Measurements from ENCODE around the gene CHIC2.
A peak's percentile ranks its signal among the peaks of the same experiment; 100 is the strongest.

The CHIC2 gene

GRCh38 chr4:54062392-54062791 lies 2.0 kb downstream of the CHIC2 start:
- no peak for TF ChIP-seq CTCF (IDR thresholded peaks at IDR 0.05; ENCODE audit: insufficient read depth, low read length, poor library complexity, severe bottlenecking)
- Histone ChIP-seq H3K4me3 (replicated peaks; ENCODE audit: low read depth, low read length) (peak overlapping the region; percentile 79), H3K36me3 (ENCODE audit: control insufficient read depth, insufficient read depth, low read length) (no peaks in the 10 kb centered on the region), H3K27me3 (replicated peaks; ENCODE audit: control insufficient read depth, insufficient read depth, low read length) (no peaks in the 10 kb centered on the region)
- DNase-seq (ENCODE audit: extremely low read depth, insufficient read length): no peak

GRCh38 chr4:54061873-54062272 lies 2.5 kb downstream of the CHIC2 start:
- no peak for DNase-seq (ENCODE audit: extremely low read depth, insufficient read length)
- Histone ChIP-seq H3K36me3 (ENCODE audit: control insufficient read depth, insufficient read depth, low read length) (no peaks in the 10 kb centered on the region), H3K27me3 (replicated peaks; ENCODE audit: control insufficient read depth, insufficient read depth, low read length) (no peaks in the 10 kb centered on the region), H3K4me3 (replicated peaks; ENCODE audit: low read depth, low read length) (no peak overlapping the region)
- no peak for TF ChIP-seq CTCF (IDR thresholded peaks at IDR 0.05; ENCODE audit: insufficient read depth, low read length, poor library complexity, severe bottlenecking)

GRCh38 chr4:54061067-54061466 lies 3.3 kb downstream of the CHIC2 start:
- Histone ChIP-seq H3K27me3 (replicated peaks; ENCODE audit: control insufficient read depth, insufficient read depth, low read length) (no peaks in the 10 kb centered on the region), H3K36me3 (ENCODE audit: control insufficient read depth, insufficient read depth, low read length) (no peaks in the 10 kb centered on the region), H3K4me3 (replicated peaks; ENCODE audit: low read depth, low read length) (no peak overlapping the region)
- no peak for DNase-seq (ENCODE audit: extremely low read depth, insufficient read length)
- TF ChIP-seq CTCF (IDR thresholded peaks at IDR 0.05; ENCODE audit: insufficient read depth, low read length, poor library complexity, severe bottlenecking): no peak

- Histone ChIP-seq H3K27me3 (replicated peaks; ENCODE audit: control insufficient read depth, insufficient read depth, low read length) (no peaks in the 10 kb centered on the region), H3K4me3 (replicated peaks; ENCODE audit: low read depth, low read length) (no peak overlapping the region), H3K36me3 (ENCODE audit: control insufficient read depth, insufficient read depth, low read length) (no peaks in the 10 kb centered on the region)
- TF ChIP-seq CTCF (IDR thresholded peaks at IDR 0.05; ENCODE audit: insufficient read depth, low read length, poor library complexity, severe bottlenecking): no peak
- DNase-seq (ENCODE audit: extremely low read depth, insufficient read length): no peak
Measured at GRCh38 chr4:54060116-54060515, 4.3 kb downstream of the CHIC2 start.

- no peaks in the 10 kb centered on the region for H3K36me3 ChIP-seq (ENCODE audit: control insufficient read depth, insufficient read depth, low read length)
- H3K4me3 ChIP-seq (replicated peaks; ENCODE audit: low read depth, low read length): no peak overlapping the region
- no peak for TF ChIP-seq CTCF (IDR thresholded peaks at IDR 0.05; ENCODE audit: insufficient read depth, low read length, poor library complexity, severe bottlenecking)
- DNase-seq (ENCODE audit: extremely low read depth, insufficient read length): peak; percentile 6
- H3K27me3 ChIP-seq (replicated peaks; ENCODE audit: control insufficient read depth, insufficient read depth, low read length): no peaks in the 10 kb centered on the region
Measured at GRCh38 chr4:54058171-54058570, 6.2 kb downstream of the CHIC2 start.

GRCh38 chr4:54056360-54056759 lies 8.0 kb downstream of the CHIC2 start:
- no peak for TF ChIP-seq CTCF (IDR thresholded peaks at IDR 0.05; ENCODE audit: insufficient read depth, low read length, poor library complexity, severe bottlenecking)
- H3K27me3 ChIP-seq (replicated peaks; ENCODE audit: control insufficient read depth, insufficient read depth, low read length): no peaks in the 10 kb centered on the region
- no peak overlapping the region for H3K4me3 ChIP-seq (replicated peaks; ENCODE audit: low read depth, low read length)
- DNase-seq (ENCODE audit: extremely low read depth, insufficient read length): no peak
- no peaks in the 10 kb centered on the region for H3K36me3 ChIP-seq (ENCODE audit: control insufficient read depth, insufficient read depth, low read length)
